Amniotic epithelial cell (primary cell): Measurements from ENCODE around the gene ECE1.
A peak's percentile ranks its signal among the peaks of the same experiment; 100 is the strongest.
"Not testable (repeated sequence)": the region's sequence is repeated elsewhere in the genome, so short reads cannot be mapped to it uniquely, and the experiment has no call there.

ENCODE experiments used
- DNase-seq: peaks from one replicate; pipeline ENCODE4 v3.0.0-alpha.2; 2010; ENCODE audit warnings: low read depth

The ECE1 gene

GRCh38 chr1:21291184-21291583 is 921 bp upstream of the ECE1 start:
- no peak for DNase-seq

DNA sequence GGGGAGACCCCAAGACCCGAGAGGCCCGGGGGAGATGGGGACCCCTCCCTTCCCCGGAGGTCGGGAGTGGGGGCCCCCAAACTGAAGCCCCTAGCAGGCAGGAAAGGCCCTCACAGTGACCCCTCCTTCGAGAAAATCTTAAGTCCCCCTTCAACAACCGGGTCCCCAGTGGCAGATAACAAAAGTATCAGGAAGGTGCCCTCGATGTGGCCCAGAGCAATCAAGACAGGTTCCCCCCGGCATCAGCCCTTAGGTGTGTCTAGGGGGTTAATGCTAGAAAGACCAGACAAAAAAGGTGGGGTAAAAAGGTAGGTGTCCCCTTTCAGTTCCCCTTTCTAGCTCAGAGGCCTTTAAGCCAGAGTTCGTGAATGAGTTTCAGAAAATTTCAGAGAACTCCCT is 282 bp upstream of the ECE1 start:
- no peak for DNase-seq

DNA sequence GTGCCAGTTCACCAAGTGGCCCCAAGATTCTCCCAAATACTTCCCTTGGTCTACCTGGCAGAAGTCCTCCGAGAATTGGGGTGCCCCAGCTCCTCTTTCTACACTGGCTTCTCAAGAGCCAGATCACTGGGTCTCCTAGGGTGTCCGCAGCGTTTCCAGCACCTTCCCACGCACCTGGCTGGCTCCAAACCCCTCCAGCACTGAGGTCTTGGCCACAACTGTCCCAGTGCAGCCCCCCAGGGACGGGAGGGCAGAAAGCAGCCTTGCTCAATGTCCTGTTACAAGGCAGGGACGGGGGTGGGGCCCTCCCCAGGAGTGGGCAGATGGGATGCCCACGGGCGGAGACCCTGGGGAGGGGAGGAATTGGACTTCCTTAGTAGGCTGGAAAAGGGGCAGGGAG is 1.1 kb downstream of the ECE1 start:
- DNase-seq, result no peak

- no peak for DNase-seq
These were observed 2.3 kb downstream of the ECE1 start for GRCh38 chr1:21287905-21288514.

GRCh38 chr1:21285386-21285785 is 4.9 kb downstream of the ECE1 start:
- DNase-seq, result not testable (repeated sequence)

GRCh38 chr1:21285055-21285372 is 5.2 kb downstream of the ECE1 start:
- DNase-seq, result no peak

- DNase-seq, result no peak
These were observed 5.8 kb downstream of the ECE1 start for GRCh38 chr1:21284206-21285054.

DNA sequence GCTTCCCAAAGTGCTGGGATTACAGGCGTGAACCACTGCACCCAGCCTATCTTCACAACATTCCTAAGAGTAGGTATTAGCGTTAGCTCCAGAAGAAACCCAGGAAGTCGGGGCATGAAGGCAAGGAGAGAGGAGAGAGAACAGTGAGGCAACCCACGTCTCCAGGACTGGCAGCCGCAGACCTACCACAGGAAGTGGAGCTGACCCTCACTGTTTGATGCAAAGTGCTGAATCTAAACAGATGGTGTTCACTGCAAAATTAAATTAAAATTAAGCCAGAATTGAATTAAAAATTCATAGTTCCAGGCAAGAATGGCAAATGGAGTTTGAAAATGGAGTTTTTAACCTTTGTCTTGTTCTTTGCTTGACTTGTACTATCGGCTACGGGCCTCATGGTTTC is 6.7 kb downstream of the ECE1 start:
- DNase-seq, result no peak

DNA sequence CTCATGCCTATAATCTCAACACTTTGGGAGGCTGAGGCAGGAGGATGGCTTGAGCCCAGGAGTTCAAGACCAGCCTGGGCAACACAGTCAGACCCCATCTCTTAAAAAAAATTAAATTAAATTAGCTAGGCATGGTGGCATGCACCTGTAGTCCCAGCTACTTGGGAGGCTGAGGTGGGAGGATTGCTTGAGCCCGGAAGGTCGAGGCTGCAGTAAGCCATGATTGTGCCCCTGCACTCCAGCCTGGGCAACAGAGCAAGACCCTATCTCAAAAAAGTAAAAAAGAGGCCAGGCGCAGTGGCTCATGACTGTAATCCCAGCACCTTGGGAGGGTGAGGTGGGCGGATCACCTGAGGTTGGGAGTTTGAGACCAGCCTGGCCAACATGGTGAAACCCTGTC is 8.2 kb downstream of the ECE1 start:
- DNase-seq, result not testable (repeated sequence)

DNA sequence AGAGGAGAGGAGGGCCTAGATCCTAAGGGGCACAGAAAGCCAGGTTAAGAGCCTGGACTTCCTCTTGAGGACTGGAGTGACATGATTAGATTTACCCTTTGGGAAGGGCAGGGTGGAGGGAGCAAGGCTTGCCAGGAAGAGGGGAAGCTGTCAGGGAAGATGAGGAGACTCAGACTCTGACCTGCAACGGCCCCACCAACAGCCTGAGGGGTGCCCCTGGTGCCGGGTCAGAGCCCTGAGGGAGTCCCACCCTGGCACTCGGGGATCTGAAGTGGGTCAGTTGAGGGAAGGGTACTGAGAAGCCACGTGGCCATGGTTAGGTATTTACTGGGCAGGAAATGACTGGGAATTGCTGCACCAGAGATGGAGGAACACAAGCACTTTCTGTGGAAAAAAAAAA is 9.8 kb downstream of the ECE1 start:
- DNase-seq, result no peak

GRCh38 chr1:21280011-21280471 is 10.2 kb downstream of the ECE1 start:
- DNase-seq, result no peak

DNA sequence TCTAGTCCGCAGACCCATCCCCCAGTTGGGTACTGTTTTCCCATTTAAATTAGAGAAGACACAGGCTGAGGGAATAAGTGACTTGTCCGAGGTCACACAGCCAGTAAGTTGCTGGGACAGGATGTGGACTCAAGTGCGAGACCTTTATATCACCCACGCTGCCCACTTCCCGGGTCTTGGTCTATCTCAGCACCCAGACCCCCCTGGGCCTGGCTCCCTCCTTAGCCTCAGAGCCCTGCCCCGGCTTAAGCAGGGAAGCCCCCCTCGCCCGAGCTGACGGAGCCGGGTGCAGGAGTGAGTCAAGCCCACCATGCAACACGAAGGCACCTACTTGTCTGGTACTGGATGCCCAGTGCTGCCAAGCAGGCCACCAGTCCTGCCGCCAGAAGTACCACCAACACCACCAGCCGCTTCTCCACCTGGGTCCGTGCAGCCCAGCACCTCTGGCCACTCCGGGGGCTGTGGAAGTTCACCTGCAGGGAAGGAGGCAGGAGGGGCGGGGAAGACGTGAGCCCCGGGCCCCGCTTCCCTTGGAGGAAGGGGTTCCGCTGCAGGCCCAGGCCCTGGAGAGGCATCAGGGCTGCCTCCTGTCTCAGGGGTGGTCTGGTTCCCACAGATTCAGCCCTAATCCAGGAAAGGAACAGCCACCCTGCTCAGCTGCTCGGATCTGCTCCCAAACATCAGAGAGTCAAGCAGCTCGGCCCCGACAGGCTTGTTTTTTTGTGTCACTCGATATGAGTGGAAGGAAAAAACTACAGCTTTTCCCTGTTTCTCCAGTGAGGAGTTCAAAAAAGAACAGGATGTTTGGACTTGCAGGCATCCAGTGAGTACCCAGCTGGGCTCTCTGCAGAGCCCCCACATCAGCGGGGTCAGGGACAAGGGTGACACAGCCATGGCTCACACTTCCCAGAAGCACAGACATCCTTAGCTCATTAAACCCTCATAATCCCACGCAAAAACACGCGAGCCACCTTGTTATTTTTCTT is 11.1 kb downstream of the ECE1 start:
- DNase-seq, result no peak

GRCh38 chr1:21278208-21278859 is 11.9 kb downstream of the ECE1 start:
- no peak for DNase-seq

- no peak for DNase-seq
These were observed 13.1 kb downstream of the ECE1 start for GRCh38 chr1:21277180-21277579.

- no peak for DNase-seq
These were observed 17.7 kb downstream of the ECE1 start for GRCh38 chr1:21272540-21272939.

DNA sequence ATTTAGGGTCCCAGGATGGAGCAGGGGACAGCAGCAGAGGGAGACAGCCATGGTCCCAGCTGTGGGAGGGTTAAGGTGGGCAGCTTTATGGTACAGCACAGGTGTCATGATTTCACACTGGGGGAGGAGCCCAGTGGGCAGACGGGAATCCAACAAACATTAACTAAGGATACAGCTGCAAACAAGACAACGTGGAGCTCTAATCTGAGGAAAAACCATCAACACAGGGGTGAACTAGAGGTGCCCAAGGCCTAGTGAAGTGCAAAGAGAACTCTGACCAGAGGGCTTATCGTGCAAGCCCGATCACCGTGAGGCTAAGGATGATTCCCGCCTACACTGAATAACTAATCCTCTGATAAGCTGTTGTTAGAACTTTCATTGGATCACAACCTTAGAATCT is 18.7 kb downstream of the ECE1 start:
- DNase-seq, result no peak

- peak; percentile 61 for DNase-seq
These were observed 20.1 kb downstream of the ECE1 start for GRCh38 chr1:21270086-21270689.

- DNase-seq, result no peak
These were observed 20.7 kb downstream of the ECE1 start for GRCh38 chr1:21269461-21270085.

DNA sequence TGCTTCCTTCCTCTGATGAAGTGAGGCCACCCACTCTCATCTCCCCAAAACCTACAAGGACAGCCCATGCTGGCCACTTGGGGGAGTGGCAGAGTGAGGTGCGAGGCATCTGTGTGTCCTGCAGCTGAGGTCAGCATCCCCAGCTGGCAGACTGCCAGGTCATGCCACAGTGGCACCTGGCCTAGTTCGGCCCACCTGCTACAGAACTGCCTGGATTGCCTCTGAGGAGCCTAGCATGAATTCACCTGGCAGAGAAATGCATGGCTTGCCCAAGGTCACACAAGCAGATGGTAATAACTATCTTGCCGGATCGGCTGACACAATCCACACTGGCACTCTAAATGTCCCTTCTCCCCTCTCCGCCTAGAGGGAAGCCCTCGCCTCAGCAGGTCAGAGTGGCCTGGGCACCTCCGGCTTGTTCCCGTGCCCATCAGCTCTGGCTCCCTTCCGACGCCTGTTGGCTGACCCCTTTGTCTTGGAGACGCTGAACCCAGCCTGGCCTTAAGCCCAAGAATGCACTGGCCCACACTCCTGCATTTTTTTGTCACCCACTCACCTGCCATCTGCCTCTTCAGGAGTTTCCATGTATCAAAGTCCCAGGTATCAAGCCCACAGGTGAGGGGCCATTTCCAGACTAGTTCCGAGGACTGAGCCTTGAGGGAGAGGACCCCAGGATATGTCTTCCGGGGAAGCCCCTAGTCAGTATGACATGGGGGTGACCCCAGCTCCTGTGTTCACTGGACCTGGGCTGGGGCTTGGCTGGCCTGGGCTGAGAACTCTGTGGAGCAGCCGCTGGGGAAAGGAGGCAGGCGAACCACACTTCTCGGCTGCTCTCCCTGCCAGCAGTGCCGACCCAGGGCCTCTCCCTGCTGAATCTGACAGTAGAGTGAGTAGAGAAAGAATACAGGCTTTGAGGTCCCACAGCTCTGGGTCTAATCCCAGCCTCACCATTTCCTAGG is 21.7 kb downstream of the ECE1 start:
- DNase-seq, result no peak
